ENCODE measurements around the gene IGSF3. TPM values are rescaled to one million over a fixed set of nuclear protein-coding genes. Genes with fewer than 3 reads are reported as not detected.

Gene IGSF3
- total and polyA plus RNA-seq, 2 of the 8 experiments (the other 6 are each of a cell fraction or from before 2014, with no cell fraction given): 30.0 to 32.2 TPM

DNA sequence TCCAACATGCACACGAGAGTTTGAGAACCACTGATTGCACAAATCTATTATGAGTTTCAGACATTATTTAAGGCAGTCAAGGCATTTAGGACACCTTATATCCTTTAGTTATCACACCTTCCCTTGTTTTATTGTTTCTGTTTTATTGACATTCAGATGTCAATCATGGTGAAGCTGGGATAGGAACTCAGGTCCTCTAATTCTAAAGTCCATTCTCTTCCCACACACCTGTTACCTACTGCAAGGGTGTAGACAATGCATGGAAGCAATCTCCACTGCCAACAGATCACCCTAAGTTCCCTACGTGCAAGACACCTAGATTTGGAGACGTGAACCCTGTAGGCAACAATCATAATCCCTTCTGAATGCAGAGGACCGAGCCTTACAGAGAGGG, 2.6 kb downstream of the IGSF3 start:
- Histone ChIP-seq H4K91ac (replicated peaks; ENCODE audit: insufficient read length, low read length) (no peak overlapping the region), H3K9me3 (ENCODE audit: insufficient read depth in 2 of 2, low read depth in 1 of 2, low read length in 1 of 2) (no peaks in the 10 kb centered on the region), H2BK5ac (ENCODE audit: low read depth, low read length) (no peak overlapping the region), H3K56ac (replicated peaks; ENCODE audit: insufficient read length, low read depth, low read length) (no peak overlapping the region), H3K4me1 (replicated peaks in 1 of 4; ENCODE audit: control insufficient read depth in 3 of 4, insufficient read depth in 4 of 4, low read length in 3 of 4) (peaks cover 10 to 20% (median 15%) of the 10 kb centered on the region in 4 experiments; a peak in 5 of 7 replicates), H2AFZ (ENCODE audit: low read length) (no peak overlapping the region), H3K18ac (ENCODE audit: extremely low read depth, low read length) (no peak overlapping the region), H4K5ac (ENCODE audit: insufficient read length, low read depth, low read length) (no peak overlapping the region), H3K14ac (ENCODE audit: insufficient read length) (no peak overlapping the region), H3K23me2 (ENCODE audit: low read depth, low read length) (peaks cover 12% of the 10 kb centered on the region), H2BK12ac (ENCODE audit: low read depth, low read length) (no peak overlapping the region), H3K27me3 (replicated peaks in 1 of 4; ENCODE audit: control insufficient read depth in 3 of 4, extremely low read depth in 1 of 4, insufficient read depth in 3 of 4, low read length in 3 of 4) (peaks cover 0 to 3% (median 0%) of the 10 kb centered on the region in 4 experiments; a peak in 3 of 7 replicates), H2BK15ac (ENCODE audit: low read length) (no peak overlapping the region), H3K23ac (ENCODE audit: insufficient read length) (no peak overlapping the region), H3K9ac (replicated peaks in 1 of 4; ENCODE audit: extremely low read depth in 1 of 4, low read depth in 3 of 4, low read length in 3 of 4) (no peak overlapping the region), H3K79me1 (ENCODE audit: low read depth, low read length) (peaks cover 7% of the 10 kb centered on the region; the same call in 1 of the 2 replicates), H3K4me2 (ENCODE audit: insufficient read depth in 1 of 2, low read depth in 2 of 2, low read length in 2 of 2) (peak overlapping the region in 1 of 2 experiments; percentile 95; a peak in 1 of 4 replicates), H3K4me3 (ENCODE audit: extremely low read depth in 1 of 4, insufficient read depth in 2 of 4, low read depth in 3 of 4, low read length in 4 of 4) (no peak overlapping the region), H2AK5ac (ENCODE audit: low read depth, low read length) (no peak overlapping the region), H3K79me2 (ENCODE audit: control insufficient read depth in 1 of 2, insufficient read depth in 2 of 2, low read length in 2 of 2) (peaks cover 4 to 45% of the 10 kb centered on the region in 2 experiments; a peak in 3 of 4 replicates), H3K36me3 (ENCODE audit: control insufficient read depth in 2 of 4, insufficient read depth in 4 of 4, low read length in 3 of 4) (peaks cover 0 to 3% (median 0%) of the 10 kb centered on the region in 4 experiments; a peak in 1 of 8 replicates), H4K20me1 (replicated peaks in 1 of 2; ENCODE audit: control insufficient read depth in 1 of 2, insufficient read depth in 2 of 2, low read length in 2 of 2) (peaks cover 3 to 22% of the 10 kb centered on the region in 2 experiments), H2BK20ac (ENCODE audit: low read length) (no peak overlapping the region), H3K4ac (replicated peaks; ENCODE audit: insufficient read length, low read depth, low read length) (no peak overlapping the region), H3K27ac (ENCODE audit: low read depth, low read length) (no peak overlapping the region), H4K8ac (ENCODE audit: extremely low read depth, insufficient read depth, low read length) (no peak overlapping the region), H2BK120ac (replicated peaks; ENCODE audit: low read depth, low read length) (no peak overlapping the region)
- CTCF ChIA-PET (ENCODE audit: partially characterized antibody): interaction anchor here (0.7 to 0.9 kb wide), 2 partner anchors 69 to 90 kb away, joined by 3 read pairs; no protein-coding TSS in a partner anchor
- TF ChIP-seq GTF2F1 (IDR thresholded peaks at IDR 0.05; ENCODE audit: borderline replicate concordance, low read depth, low read length): no peak
- no peak for TF ChIP-seq EP300 (IDR thresholded peaks at IDR 0.05; ENCODE audit: borderline replicate concordance in 1 of 2, low read depth in 2 of 2, low read length in 2 of 2)
- no peak for TF ChIP-seq BACH1 (IDR thresholded peaks at IDR 0.05; ENCODE audit: low read length)
- no peak for TF ChIP-seq CTBP2 (IDR thresholded peaks at IDR 0.05; ENCODE audit: borderline replicate concordance, insufficient read depth, insufficient read length, low read length)
- TF ChIP-seq CBX5 (IDR thresholded peaks at IDR 0.05; ENCODE audit: low read depth, low read length): no peak
- no peak for TF ChIP-seq RAD21 (IDR thresholded peaks at IDR 0.05 in 1 of 2, conservative IDR thresholded peaks at IDR 0.05 in 1 of 2; ENCODE audit: low read depth in 2 of 2, low read length in 2 of 2)
- TF ChIP-seq HDAC6 (IDR thresholded peaks at IDR 0.05; ENCODE audit: low read depth, low read length): no peak
- TF ChIP-seq SP4 (IDR thresholded peaks at IDR 0.05; ENCODE audit: low read length): no peak
- WGBS, 2 experiments (ENCODE audit: extremely low coverage in 1 of 2, insufficient coverage in 1 of 2, insufficient read length in 1 of 2, insufficient replicate concordance in 2 of 2, low coverage in 1 of 2, low lambda C conversion rate in 2 of 2, missing lambda C conversion rate in 1 of 2): 77% methylated on average over 4 of the region's 4 CpGs; no CpG with 5 or more reads in 1 of the 2 experiments
- POLR2A ChIA-PET (ENCODE audit: partially characterized antibody): no interaction called here
- DNase-seq (ENCODE audit: low read depth in 1 of 2, low spot score in 2 of 2): no peak
- no peak for FAIRE-seq

Data from H1 (cell line).